ENCODE data around the gene FNBP1. TPM values are rescaled to one million over a fixed set of nuclear protein-coding genes. Genes with fewer than 3 reads are reported as not detected.
A peak's percentile ranks its signal among the peaks of the same experiment; 100 is the strongest.

The FNBP1 gene
- total and polyA plus RNA-seq, 10 of the 15 experiments (the other 5 are each of a cell fraction or from before 2014, with no cell fraction given) = 64.5 to 353 (median 179) TPM

GRCh38 chr9:130069048-130069447 is 26.1 kb upstream of the FNBP1 start:
- CTCF ChIA-PET = interaction anchor here (0.7 to 3.0 kb wide), 2 partner anchors 15 to 16 kb away, joined by 3 to 10 read pairs; partner anchors contain the start of gene GPR107
- no peak overlapping the region for H2AFZ ChIP-seq (ENCODE audit: control insufficient read depth, low read depth, low read length)
- no peaks in the 10 kb centered on the region; a peak in 2 of 4 replicates for H3K36me3 ChIP-seq (ENCODE audit: control insufficient read depth in 2 of 2, insufficient read depth in 2 of 2, low read length in 1 of 2)
- 63% methylated on average over 1 of the region's 1 CpG for WGBS (ENCODE audit: insufficient coverage, insufficient replicate concordance, low lambda C conversion rate, missing lambda C conversion rate)
- H3K27me3 ChIP-seq (replicated peaks in 1 of 2; ENCODE audit: control insufficient read depth in 2 of 2, insufficient read depth in 2 of 2, low read length in 1 of 2) = no peaks in the 10 kb centered on the region
- SMC1A ChIA-PET (ENCODE audit: uncharacterized antibody, unreplicated experiment) = no interaction called here
- no peak overlapping the region for H3K4me2 ChIP-seq (ENCODE audit: control insufficient read depth, insufficient read depth)
- H3K9ac ChIP-seq (ENCODE audit: control insufficient read depth, insufficient read depth, low read length) = no peak overlapping the region
- TF ChIP-seq IKZF1 (conservative IDR thresholded peaks at IDR 0.05) (no peak), RFX5 (IDR thresholded peaks at IDR 0.05; ENCODE audit: low read depth, low read length) (no peak), RELB (IDR thresholded peaks at IDR 0.05; ENCODE audit: low read depth) (no peak), MLLT1 (IDR thresholded peaks at IDR 0.05) (no peak), REST (IDR thresholded peaks at IDR 0.05; ENCODE audit: low read depth, low read length) (no peak), ZZZ3 (IDR thresholded peaks at IDR 0.05; ENCODE audit: control insufficient read depth, insufficient read length, low read depth) (no peak)
- RAD21 ChIA-PET (ENCODE audit: unreplicated experiment) = no interaction called here
- in situ Hi-C loops (cut with MboI) = no loop called here
- no peak for ATAC-seq
- POLR2A ChIA-PET = interaction anchor here (0.6 to 0.9 kb wide), 2 partner anchors 24 to 100 kb away, joined by 3 to 4 read pairs; no protein-coding TSS in a partner anchor
- H3K79me2 ChIP-seq (ENCODE audit: control insufficient read depth, insufficient read depth, low read length) = peaks cover 67% of the 10 kb centered on the region
- intact Hi-C loops (cut with micrococcal nuclease; ENCODE audit: unreplicated experiment) = no loop called here
- H3K9me3 ChIP-seq (replicated peaks; ENCODE audit: control insufficient read depth, insufficient read depth, low read length) = no peaks in the 10 kb centered on the region
- peak overlapping the region; percentile 20; the same call in 1 of the 2 replicates for H3K27ac ChIP-seq (ENCODE audit: control insufficient read depth, insufficient read depth)
- no TSS peak for BruUV-seq (replicated peaks)
- H3K4me3 ChIP-seq = no peak overlapping the region
- H4K20me1 ChIP-seq (ENCODE audit: control insufficient read depth, insufficient read depth) = no peaks in the 10 kb centered on the region
- no peak for DNase-seq (ENCODE audit: low read depth, low spot score)
- FAIRE-seq = no peak
- H3K4me1 ChIP-seq (ENCODE audit: control insufficient read depth, insufficient read depth, low read length) = peaks cover 18% of the 10 kb centered on the region
